Head of caudate nucleus (tissue), 42 donors: Measurements from ENCODE around the gene ENTPD2.
A peak's percentile ranks its signal among the peaks of the same experiment; 100 is the strongest.

Experiments used
- DNase-seq, 42 donors: peaks; one replicate each; pipeline versions ENCODE4 v3.0.0 to v3.0.0-alpha.2; 2020 to 2021; ENCODE audit warnings: mixed read lengths in 7 of 42
- intact Hi-C: fragments of 100-400 bp; cut with DNase I; formaldehyde crosslinking; loops from one replicate; pipeline ENCODE4 v1.15.0; 2022

Gene ENTPD2

GRCh38 chr9:137026828-137027227 is 27.0 kb downstream of the ENTPD2 start:
- intact Hi-C loops, result no loop called here

GRCh38 chr9:137026384-137026783 is 27.5 kb downstream of the ENTPD2 start:
- intact Hi-C loops, result no loop called here
- DNase-seq, result peak in 1 of 42 donors; percentile 40

More at GRCh38 chr9:137026828-137027227, 27.0 kb downstream of the ENTPD2 start:
- DNase-seq, result peak in 6 of 42 donors; percentile 16 to 58 (median 40)

- intact Hi-C loops, result no loop called here
These were observed 28.3 kb downstream of the ENTPD2 start for GRCh38 chr9:137025517-137025966.

GRCh38 chr9:137023583-137023991 is 30.3 kb downstream of the ENTPD2 start:
- DNase-seq, result peak in 40 of 42 donors; percentile 36 to 92 (median 70)
- intact Hi-C loops, result no loop called here

More at GRCh38 chr9:137025517-137025966, 28.3 kb downstream of the ENTPD2 start:
- peak; percentile 94 to 100 (median 99) for DNase-seq

GRCh38 chr9:137023157-137023556 is 30.7 kb downstream of the ENTPD2 start:
- peak in 3 of 42 donors; percentile 31 to 42 (median 35) for DNase-seq
- intact Hi-C loops, result no loop called here

GRCh38 chr9:137022662-137023008 is 31.2 kb downstream of the ENTPD2 start:
- intact Hi-C loops, result no loop called here
- DNase-seq, result no peak

- peak; percentile 60 to 97 (median 89) for DNase-seq
- intact Hi-C loops, result no loop called here
These were observed 31.7 kb downstream of the ENTPD2 start for GRCh38 chr9:137021979-137022661.

- intact Hi-C loops, result no loop called here
- DNase-seq, result no peak
These were observed 32.3 kb downstream of the ENTPD2 start for GRCh38 chr9:137021568-137021978.

GRCh38 chr9:137020771-137021567 is 32.9 kb downstream of the ENTPD2 start:
- intact Hi-C loops, result no loop called here
- DNase-seq, result no peak

GRCh38 chr9:137019891-137020683 is 33.8 kb downstream of the ENTPD2 start:
- intact Hi-C loops, result no loop called here
- DNase-seq, result no peak

- DNase-seq, result no peak
- intact Hi-C loops, result no loop called here
These were observed 34.9 kb downstream of the ENTPD2 start for GRCh38 chr9:137018761-137019559.

GRCh38 chr9:137017791-137018497 is 35.9 kb downstream of the ENTPD2 start:
- intact Hi-C loops, result no loop called here
- no peak for DNase-seq

GRCh38 chr9:137017071-137017470 is 36.8 kb downstream of the ENTPD2 start:
- intact Hi-C loops, result no loop called here
- no peak for DNase-seq

- no peak for DNase-seq
- intact Hi-C loops, result no loop called here
These were observed 37.4 kb downstream of the ENTPD2 start for GRCh38 chr9:137016436-137016835.

- no peak for DNase-seq
- intact Hi-C loops, result no loop called here
These were observed 37.9 kb downstream of the ENTPD2 start for GRCh38 chr9:137015976-137016375.

- intact Hi-C loops, result no loop called here
- no peak for DNase-seq
These were observed 38.3 kb downstream of the ENTPD2 start for GRCh38 chr9:137015540-137015930.

- DNase-seq, result no peak
- intact Hi-C loops, result no loop called here
These were observed 38.9 kb downstream of the ENTPD2 start for GRCh38 chr9:137014776-137015539.
